HEK293 (cell line): ENCODE results near the gene GALNT2.

Experiments
- ZNF596 ChIP-seq: fragments of 450-650 bp; IDR thresholded peaks from 2 replicates; pipeline ENCODE4 v1.5.0; 2018; ENCODE audit warnings: missing biosample characterization, mild to moderate bottlenecking, missing genetic modification characterization, moderate library complexity
- ZNF830 ChIP-seq: fragments of 450-650 bp; IDR thresholded peaks from 2 replicates; pipeline ENCODE4 v1.5.0; 2018; ENCODE audit warnings: missing biosample characterization, missing genetic modification characterization, low read depth, mild to moderate bottlenecking, moderate library complexity
- TF ChIP-seq, protein P1 (sequence below): fragments of 450-650 bp; formaldehyde crosslinking; IDR thresholded peaks from 2 replicates; pipeline ENCODE4 v1.5.1; 2016; ENCODE audit warnings: missing biosample characterization, missing genetic modification characterization

GRCh38 chr1:230054092-230054749, 12.8 kb upstream of the GALNT2 start:
- TF ChIP-seq ZNF596 (tag by site-specific recombination): no peak
- TF ChIP-seq, protein P1, sequence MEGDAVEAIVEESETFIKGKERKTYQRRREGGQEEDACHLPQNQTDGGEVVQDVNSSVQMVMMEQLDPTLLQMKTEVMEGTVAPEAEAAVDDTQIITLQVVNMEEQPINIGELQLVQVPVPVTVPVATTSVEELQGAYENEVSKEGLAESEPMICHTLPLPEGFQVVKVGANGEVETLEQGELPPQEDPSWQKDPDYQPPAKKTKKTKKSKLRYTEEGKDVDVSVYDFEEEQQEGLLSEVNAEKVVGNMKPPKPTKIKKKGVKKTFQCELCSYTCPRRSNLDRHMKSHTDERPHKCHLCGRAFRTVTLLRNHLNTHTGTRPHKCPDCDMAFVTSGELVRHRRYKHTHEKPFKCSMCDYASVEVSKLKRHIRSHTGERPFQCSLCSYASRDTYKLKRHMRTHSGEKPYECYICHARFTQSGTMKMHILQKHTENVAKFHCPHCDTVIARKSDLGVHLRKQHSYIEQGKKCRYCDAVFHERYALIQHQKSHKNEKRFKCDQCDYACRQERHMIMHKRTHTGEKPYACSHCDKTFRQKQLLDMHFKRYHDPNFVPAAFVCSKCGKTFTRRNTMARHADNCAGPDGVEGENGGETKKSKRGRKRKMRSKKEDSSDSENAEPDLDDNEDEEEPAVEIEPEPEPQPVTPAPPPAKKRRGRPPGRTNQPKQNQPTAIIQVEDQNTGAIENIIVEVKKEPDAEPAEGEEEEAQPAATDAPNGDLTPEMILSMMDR: no peak
- no peak for TF ChIP-seq ZNF830 (tag by site-specific recombination)
